ENCODE results near the gene IGF1R. TPM values are rescaled to one million over a fixed set of nuclear protein-coding genes. Genes with fewer than 3 reads are reported as not detected.

IGF1R gene
- total and polyA plus RNA-seq, 4 experiments from 2014 or later = 0.45 to 49.2 (median 25.1) TPM

DNA sequence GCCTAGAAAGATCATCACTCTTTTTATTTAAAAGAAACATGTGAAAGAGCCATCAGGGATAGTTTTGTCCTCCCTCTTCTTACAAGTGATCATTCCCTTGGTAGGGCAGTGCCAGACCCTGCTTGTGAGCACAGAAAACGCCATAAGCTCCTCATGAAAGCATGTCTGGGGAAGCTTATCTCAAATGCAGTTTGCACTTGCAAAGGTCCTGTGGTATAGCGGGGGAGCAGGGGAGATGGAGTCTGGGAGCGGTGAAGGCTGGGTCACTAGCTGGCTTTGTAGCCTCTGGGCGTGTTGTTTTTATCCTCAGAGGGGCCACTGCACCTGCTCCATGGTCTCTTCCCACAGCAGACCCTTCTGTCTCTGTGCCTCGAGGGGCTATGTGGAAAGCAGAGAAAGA is 141.9 kb downstream of the IGF1R start:
- Mint-ChIP-seq H3K4me3 (no peak overlapping the region), H3K9me3 (no peaks in the 10 kb centered on the region), H3K4me1 (peaks cover 1 to 16% (median 7%) of the 10 kb centered on the region in 4 donors), H3K27me3 (peaks cover 0 to 1% of the 10 kb centered on the region in 2 donors), H3K36me3 (no peaks in the 10 kb centered on the region), H3K27ac (no peak overlapping the region)
- intact Hi-C loops (cut with micrococcal nuclease) = no loop called here
- DNase-seq = no peak
- no peaks in the 10 kb centered on the region for H3K36me3 ChIP-seq (ENCODE audit: insufficient read depth, low read length)
- H3K4me3 ChIP-seq (ENCODE audit: low read length in 2 of 2) = no peak overlapping the region
- no peaks in the 10 kb centered on the region for H3K27me3 ChIP-seq (ENCODE audit: insufficient read depth, low read length)
- no peak overlapping the region for H3K27ac ChIP-seq (ENCODE audit: low read depth, low read length)
- ChIA-PET POLR2A (ENCODE audit: partially characterized antibody) (no interaction called here), CTCF (ENCODE audit: partially characterized antibody) (interaction anchor here (0.9 to 5.1 kb wide), 4 partner anchors 11 to 61 kb away, joined by 3 to 36 read pairs (median 4); no protein-coding TSS in a partner anchor)
- no peaks in the 10 kb centered on the region for H3K4me1 ChIP-seq (ENCODE audit: insufficient read depth, low read length)
- no peaks in the 10 kb centered on the region for H3K9me3 ChIP-seq (ENCODE audit: control insufficient read depth in 1 of 2, low read length in 2 of 2)

DNA sequence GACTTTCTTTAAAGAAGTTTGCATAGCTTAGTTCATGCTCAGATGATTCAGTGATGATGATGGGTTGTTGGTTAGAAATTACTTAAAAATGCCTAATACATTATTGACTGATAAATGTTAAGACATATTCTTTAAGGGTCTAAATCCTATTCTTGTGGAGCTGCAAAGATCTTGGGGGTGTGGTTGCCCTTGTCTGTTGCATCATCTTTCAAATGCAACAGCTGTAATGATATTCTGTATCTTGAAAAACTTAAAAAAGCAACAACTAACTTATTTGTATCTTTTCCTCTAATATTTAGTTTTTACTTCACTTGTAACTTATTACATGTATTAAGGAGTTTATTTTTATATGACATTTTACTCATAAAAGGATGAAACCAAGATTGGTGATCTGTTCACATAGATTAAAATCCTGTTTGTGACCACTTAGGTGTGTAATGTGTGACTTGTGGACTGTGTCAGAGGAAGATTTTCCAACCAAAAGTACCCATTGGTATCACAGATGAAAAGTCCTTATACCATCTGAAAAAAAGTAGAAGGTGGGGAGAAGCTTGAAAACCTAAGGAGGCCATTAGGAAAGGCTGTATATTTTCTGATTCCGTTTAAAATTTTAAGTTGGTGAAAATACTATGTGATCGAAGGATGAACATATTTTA is 142.8 kb downstream of the IGF1R start:
- Mint-ChIP-seq H3K4me1 (peaks cover 1 to 20% (median 7%) of the 10 kb centered on the region in 4 donors), H3K9me3 (no peaks in the 10 kb centered on the region), H3K36me3 (no peaks in the 10 kb centered on the region), H3K4me3 (no peak overlapping the region), H3K27me3 (no peaks in the 10 kb centered on the region), H3K27ac (no peak overlapping the region)
- ChIA-PET POLR2A (ENCODE audit: partially characterized antibody) (no interaction called here), CTCF (ENCODE audit: partially characterized antibody) (interaction anchor here (1.1 to 5.1 kb wide), 4 partner anchors 12 to 60 kb away, joined by 3 to 36 read pairs (median 3); no protein-coding TSS in a partner anchor)
- Histone ChIP-seq H3K36me3 (ENCODE audit: insufficient read depth, low read length) (no peaks in the 10 kb centered on the region), H3K4me3 (ENCODE audit: low read length in 2 of 2) (no peak overlapping the region), H3K9me3 (ENCODE audit: control insufficient read depth in 1 of 2, low read length in 2 of 2) (no peaks in the 10 kb centered on the region), H3K27ac (ENCODE audit: low read depth, low read length) (no peak overlapping the region), H3K27me3 (ENCODE audit: insufficient read depth, low read length) (peaks cover 2% of the 10 kb centered on the region), H3K4me1 (ENCODE audit: insufficient read depth, low read length) (no peaks in the 10 kb centered on the region)
- intact Hi-C loops (cut with micrococcal nuclease) = no loop called here
- no peak for DNase-seq

DNA sequence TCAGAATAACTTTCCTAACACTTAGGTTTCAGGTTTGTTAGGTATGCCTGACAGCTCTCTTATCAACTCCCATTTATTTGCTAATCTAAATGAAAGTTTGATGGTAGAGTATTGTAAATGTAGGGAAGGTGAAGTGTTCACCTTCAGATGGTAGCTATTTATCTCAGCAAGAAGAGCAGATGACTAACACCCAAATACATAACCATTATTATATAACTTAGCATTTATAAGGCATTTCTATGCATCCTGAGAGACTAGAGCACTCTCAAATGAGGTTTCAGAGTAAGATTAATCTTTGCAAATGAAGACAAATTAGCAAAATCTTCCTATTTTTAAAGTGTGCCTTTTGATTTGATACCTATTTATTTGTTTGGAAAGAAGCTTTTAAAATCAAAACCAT is 143.8 kb downstream of the IGF1R start:
- H3K36me3 ChIP-seq (ENCODE audit: insufficient read depth, low read length) = no peaks in the 10 kb centered on the region
- no peak overlapping the region for H3K27ac ChIP-seq (ENCODE audit: low read depth, low read length)
- H3K4me1 Mint-ChIP-seq = peaks cover 1 to 20% (median 7%) of the 10 kb centered on the region in 4 donors
- no peaks in the 10 kb centered on the region for H3K4me1 ChIP-seq (ENCODE audit: insufficient read depth, low read length)
- intact Hi-C loops (cut with micrococcal nuclease) = no loop called here
- H3K27ac Mint-ChIP-seq = no peak overlapping the region
- CTCF ChIA-PET (ENCODE audit: partially characterized antibody) = interaction anchor here (1.1 to 5.1 kb wide), 2 partner anchors 13 to 40 kb away, joined by 3 to 36 read pairs; no protein-coding TSS in a partner anchor
- no peaks in the 10 kb centered on the region for H3K27me3 Mint-ChIP-seq
- H3K4me3 ChIP-seq (ENCODE audit: low read length in 2 of 2) = no peak overlapping the region
- H3K27me3 ChIP-seq (ENCODE audit: insufficient read depth, low read length) = peaks cover 3% of the 10 kb centered on the region
- no peak overlapping the region for H3K4me3 Mint-ChIP-seq
- no peaks in the 10 kb centered on the region for H3K9me3 Mint-ChIP-seq
- POLR2A ChIA-PET (ENCODE audit: partially characterized antibody) = no interaction called here
- no peaks in the 10 kb centered on the region for H3K9me3 ChIP-seq (ENCODE audit: control insufficient read depth in 1 of 2, low read length in 2 of 2)
- no peak for DNase-seq
- H3K36me3 Mint-ChIP-seq = no peaks in the 10 kb centered on the region

DNA sequence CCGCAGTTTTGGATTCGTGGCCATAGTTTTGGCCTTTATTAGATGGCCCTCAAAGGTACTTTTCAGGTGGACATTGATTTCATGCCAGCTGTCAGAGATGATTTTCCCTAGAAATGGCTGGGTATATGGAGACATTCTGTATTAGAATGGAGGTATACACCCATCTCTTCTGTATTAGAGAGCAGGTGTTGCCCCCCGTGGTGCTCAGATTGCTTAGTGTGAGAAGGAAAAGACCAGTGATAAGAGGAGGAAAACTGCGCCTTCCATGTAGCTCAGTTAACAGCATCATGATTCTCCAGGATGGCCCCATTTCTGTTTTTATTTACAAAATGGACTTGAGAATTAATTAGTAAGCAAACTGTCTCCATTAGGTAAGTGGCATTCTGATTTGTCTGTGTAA is 145.9 kb downstream of the IGF1R start:
- H3K36me3 Mint-ChIP-seq = no peaks in the 10 kb centered on the region
- no peak overlapping the region for H3K4me3 Mint-ChIP-seq
- intact Hi-C loops (cut with micrococcal nuclease) = no loop called here
- no peaks in the 10 kb centered on the region for H3K36me3 ChIP-seq (ENCODE audit: insufficient read depth, low read length)
- no peak overlapping the region for H3K4me3 ChIP-seq (ENCODE audit: low read length in 2 of 2)
- ChIA-PET POLR2A (ENCODE audit: partially characterized antibody) (no interaction called here), CTCF (ENCODE audit: partially characterized antibody) (interaction anchor here (1.2 to 5.1 kb wide), 2 partner anchors 15 to 87 kb away, joined by 3 to 36 read pairs; no protein-coding TSS in a partner anchor)
- no peak overlapping the region for H3K27ac Mint-ChIP-seq
- H3K4me1 Mint-ChIP-seq = peaks cover 0 to 22% (median 12%) of the 10 kb centered on the region in 4 donors
- no peak for DNase-seq
- no peaks in the 10 kb centered on the region for H3K9me3 Mint-ChIP-seq
- H3K27me3 ChIP-seq (ENCODE audit: insufficient read depth, low read length) = peaks cover 3% of the 10 kb centered on the region
- H3K4me1 ChIP-seq (ENCODE audit: insufficient read depth, low read length) = no peaks in the 10 kb centered on the region
- peaks cover 2 to 4% of the 10 kb centered on the region in 2 donors for H3K27me3 Mint-ChIP-seq
- H3K27ac ChIP-seq (ENCODE audit: low read depth, low read length) = no peak overlapping the region
- H3K9me3 ChIP-seq (ENCODE audit: control insufficient read depth in 1 of 2, low read length in 2 of 2) = no peaks in the 10 kb centered on the region

DNA sequence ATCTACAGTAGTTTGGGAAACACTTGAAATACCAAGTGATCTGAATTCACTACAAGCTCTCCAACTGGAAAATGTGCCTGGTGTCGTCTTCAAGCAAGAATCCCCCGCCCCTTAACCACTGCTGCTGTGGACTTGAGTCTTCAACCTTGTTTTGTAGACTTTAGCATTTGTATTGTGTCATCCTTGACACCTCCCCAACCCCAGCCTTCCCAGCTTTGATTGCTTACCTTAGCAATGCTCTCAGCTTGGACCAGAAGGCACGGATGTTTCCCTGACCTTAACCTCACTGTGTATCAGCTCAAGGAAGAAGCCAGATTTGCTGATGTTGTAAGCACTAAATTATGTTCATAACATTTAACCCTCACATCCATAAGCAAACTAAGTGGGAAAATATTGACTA is 146.4 kb downstream of the IGF1R start:
- H3K36me3 ChIP-seq (ENCODE audit: insufficient read depth, low read length) = no peaks in the 10 kb centered on the region
- CTCF ChIA-PET (ENCODE audit: partially characterized antibody) = interaction anchor here (1.2 to 5.1 kb wide), 2 partner anchors 15 to 86 kb away, joined by 3 to 36 read pairs; no protein-coding TSS in a partner anchor
- no peak overlapping the region for H3K4me3 Mint-ChIP-seq

DNA sequence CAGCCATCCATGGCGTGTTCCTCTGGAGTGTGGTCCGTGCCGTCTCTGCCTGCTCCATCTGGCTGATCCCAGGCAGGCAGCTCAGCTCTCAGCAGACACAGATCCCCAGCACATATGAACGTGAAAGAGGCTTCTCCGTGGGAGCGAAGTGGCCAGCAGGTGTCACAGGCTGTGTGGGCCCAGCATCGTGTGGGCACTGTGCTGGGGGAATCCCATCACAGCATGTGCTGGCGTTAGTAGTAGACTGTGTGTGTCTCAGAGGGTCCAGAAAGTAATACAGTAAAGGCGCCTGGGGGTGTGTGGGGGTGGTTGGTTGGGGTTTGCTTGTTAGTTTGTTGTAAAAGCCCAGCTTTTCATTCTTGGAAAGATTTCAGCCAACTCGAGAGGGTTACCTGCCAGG is 147.6 kb downstream of the IGF1R start:
- peaks cover 2 to 4% of the 10 kb centered on the region in 2 donors for H3K27me3 Mint-ChIP-seq
- no peaks in the 10 kb centered on the region for H3K4me1 ChIP-seq (ENCODE audit: insufficient read depth, low read length)
- no peaks in the 10 kb centered on the region for H3K9me3 ChIP-seq (ENCODE audit: control insufficient read depth in 1 of 2, low read length in 2 of 2)
- H3K9me3 Mint-ChIP-seq = no peaks in the 10 kb centered on the region
- peaks cover 3% of the 10 kb centered on the region for H3K27me3 ChIP-seq (ENCODE audit: insufficient read depth, low read length)
- intact Hi-C loops (cut with micrococcal nuclease) = no loop called here
- H3K36me3 ChIP-seq (ENCODE audit: insufficient read depth, low read length) = no peaks in the 10 kb centered on the region
- CTCF ChIA-PET (ENCODE audit: partially characterized antibody) = interaction anchor here (4.5 kb wide), 1 partner anchor 17 kb away, joined by 18 read pairs; no protein-coding TSS in a partner anchor
- H3K36me3 Mint-ChIP-seq = no peaks in the 10 kb centered on the region
- H3K4me1 Mint-ChIP-seq = peaks cover 4 to 30% (median 21%) of the 10 kb centered on the region in 4 donors
- no peak overlapping the region for H3K4me3 Mint-ChIP-seq
- H3K4me3 ChIP-seq (ENCODE audit: low read length in 2 of 2) = no peak overlapping the region
- DNase-seq = no peak
- POLR2A ChIA-PET (ENCODE audit: partially characterized antibody) = no interaction called here
- H3K27ac Mint-ChIP-seq = no peak overlapping the region
- no peak overlapping the region for H3K27ac ChIP-seq (ENCODE audit: low read depth, low read length)

More for the DNA sequence above, 146.4 kb downstream of the IGF1R start:
- H3K27ac ChIP-seq (ENCODE audit: low read depth, low read length) = no peak overlapping the region
- H3K9me3 ChIP-seq (ENCODE audit: control insufficient read depth in 1 of 2, low read length in 2 of 2) = no peaks in the 10 kb centered on the region
- intact Hi-C loops (cut with micrococcal nuclease) = no loop called here
- no peaks in the 10 kb centered on the region for H3K4me1 ChIP-seq (ENCODE audit: insufficient read depth, low read length)
- no peak overlapping the region for H3K27ac Mint-ChIP-seq
- no peak overlapping the region for H3K4me3 ChIP-seq (ENCODE audit: low read length in 2 of 2)
- H3K36me3 Mint-ChIP-seq = no peaks in the 10 kb centered on the region
- POLR2A ChIA-PET (ENCODE audit: partially characterized antibody) = no interaction called here
- DNase-seq = no peak
- H3K27me3 ChIP-seq (ENCODE audit: insufficient read depth, low read length) = peaks cover 3% of the 10 kb centered on the region
- no peaks in the 10 kb centered on the region for H3K9me3 Mint-ChIP-seq
- H3K27me3 Mint-ChIP-seq = peaks cover 2 to 4% of the 10 kb centered on the region in 2 donors
- peaks cover 0 to 21% (median 15%) of the 10 kb centered on the region in 4 donors for H3K4me1 Mint-ChIP-seq

DNA sequence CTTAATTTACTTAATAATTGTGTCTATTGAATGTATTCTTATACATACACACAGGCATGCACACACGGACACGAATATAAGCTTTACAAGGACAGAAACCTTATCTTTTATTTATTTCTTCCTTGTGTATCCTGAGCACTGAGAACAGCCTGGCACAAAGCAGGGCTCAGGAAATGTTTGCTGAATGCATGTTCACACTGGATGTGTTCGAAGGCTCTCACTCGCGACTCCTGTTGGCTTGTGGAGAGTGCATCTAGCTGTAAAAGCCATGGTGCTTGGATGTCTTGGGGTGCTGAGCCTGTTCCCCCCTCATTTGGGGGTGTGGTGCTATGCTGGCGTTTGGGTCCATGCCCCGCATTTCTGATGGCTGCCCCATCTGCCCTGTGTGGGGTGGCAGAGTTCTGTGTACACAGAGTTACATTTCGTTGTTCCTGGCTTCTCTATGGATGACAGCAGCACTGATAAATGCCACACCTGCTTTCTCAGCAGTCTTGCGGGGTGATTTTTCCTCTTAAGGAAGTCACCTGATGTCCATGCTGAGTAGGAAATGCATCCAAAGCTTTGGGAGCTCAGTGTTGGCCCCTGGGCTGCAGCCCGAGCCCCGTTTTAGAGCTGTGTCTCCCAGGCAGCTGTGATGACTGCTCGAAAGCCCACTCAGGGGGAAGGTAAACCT is 148.5 kb downstream of the IGF1R start:
- Histone ChIP-seq H3K27me3 (ENCODE audit: insufficient read depth, low read length) (peaks cover 3% of the 10 kb centered on the region), H3K4me1 (ENCODE audit: insufficient read depth, low read length) (no peaks in the 10 kb centered on the region), H3K9me3 (ENCODE audit: control insufficient read depth in 1 of 2, low read length in 2 of 2) (no peaks in the 10 kb centered on the region), H3K4me3 (ENCODE audit: low read length in 2 of 2) (no peak overlapping the region), H3K27ac (ENCODE audit: low read depth, low read length) (no peak overlapping the region), H3K36me3 (ENCODE audit: insufficient read depth, low read length) (no peaks in the 10 kb centered on the region)
- DNase-seq = no peak
- ChIA-PET POLR2A (ENCODE audit: partially characterized antibody) (no interaction called here), CTCF (ENCODE audit: partially characterized antibody) (interaction anchor here (4.5 kb wide), 1 partner anchor 18 kb away, joined by 18 read pairs; no protein-coding TSS in a partner anchor)
- Mint-ChIP-seq H3K4me3 (no peak overlapping the region), H3K27ac (no peak overlapping the region), H3K36me3 (no peaks in the 10 kb centered on the region), H3K4me1 (peaks cover 4 to 35% (median 25%) of the 10 kb centered on the region in 4 donors), H3K27me3 (peaks cover 2 to 4% of the 10 kb centered on the region in 2 donors), H3K9me3 (no peaks in the 10 kb centered on the region)
- intact Hi-C loops (cut with micrococcal nuclease) = no loop called here
